ENCODE results near the gene UGT1A8. TPM values are rescaled to one million over a fixed set of nuclear protein-coding genes. Genes with fewer than 3 reads are reported as not detected.

Gene UGT1A8
- total and polyA plus RNA-seq, 9 of the 15 experiments (the other 6 are each of a cell fraction or from before 2014, with no cell fraction given): 0.04 TPM; not detected in 8

DNA sequence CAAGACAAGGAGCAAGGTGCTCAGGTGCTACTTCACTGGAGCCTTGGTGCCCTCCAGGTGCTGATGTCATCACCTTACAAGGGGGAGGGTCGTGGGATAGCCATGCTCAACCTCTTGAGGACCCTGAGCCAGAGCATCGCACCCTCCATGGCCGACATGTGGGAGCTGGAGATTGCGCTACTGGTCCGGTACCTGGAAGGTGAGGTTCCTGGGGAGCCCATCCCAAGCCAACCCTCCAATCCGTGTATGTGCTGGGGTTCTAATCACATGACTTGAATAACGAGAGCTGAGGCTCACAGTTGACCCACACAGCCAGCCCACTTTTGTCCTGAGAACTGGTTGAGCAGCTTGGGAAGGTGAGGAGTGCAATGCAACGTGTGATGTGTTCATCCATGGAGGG, 186.6 kb downstream of the UGT1A8 start:
- H3K9me1 ChIP-seq (ENCODE audit: control insufficient read depth, insufficient read depth, low read length): no peaks in the 10 kb centered on the region
- no peak for ATAC-seq
- H3K79me2 ChIP-seq (ENCODE audit: control insufficient read depth, insufficient read depth, low read length): no peaks in the 10 kb centered on the region
- FAIRE-seq: no peak
- H3K27ac ChIP-seq (ENCODE audit: extremely low read depth, low read depth, low read length): no peak overlapping the region
- H2AFZ ChIP-seq (ENCODE audit: low read depth, low read length): no peak overlapping the region
- H3K9me3 ChIP-seq (replicated peaks; ENCODE audit: control insufficient read depth, insufficient read depth, low read depth, low read length): no peaks in the 10 kb centered on the region
- ChIA-PET CTCF (ENCODE audit: low intra/inter-chr PET ratio) (no interaction called here), POLR2A (no interaction called here)
- no peak overlapping the region for H3K9ac ChIP-seq (ENCODE audit: insufficient read depth in 1 of 2, low read depth in 2 of 2, low read length in 2 of 2)
- no peak overlapping the region for H3K4me3 ChIP-seq
- H3K4me1 ChIP-seq (replicated peaks in 1 of 2; ENCODE audit: control insufficient read depth in 2 of 2, insufficient read depth in 2 of 2, low read length in 2 of 2): no peaks in the 10 kb centered on the region; a peak in 1 of 5 replicates
- peaks cover 0 to 24% of the 10 kb centered on the region in 2 experiments; a peak in 2 of 5 replicates for H3K27me3 ChIP-seq (ENCODE audit: control insufficient read depth in 2 of 2, insufficient read depth in 2 of 2, low read length in 2 of 2)
- no peaks in the 10 kb centered on the region for H4K20me1 ChIP-seq (replicated peaks; ENCODE audit: control insufficient read depth, insufficient read depth, low read length)
- in situ Hi-C loops (cut with MboI) (no loop called here), intact Hi-C loops (cut with micrococcal nuclease) (no loop called here)
- TF ChIP-seq, protein P1, sequence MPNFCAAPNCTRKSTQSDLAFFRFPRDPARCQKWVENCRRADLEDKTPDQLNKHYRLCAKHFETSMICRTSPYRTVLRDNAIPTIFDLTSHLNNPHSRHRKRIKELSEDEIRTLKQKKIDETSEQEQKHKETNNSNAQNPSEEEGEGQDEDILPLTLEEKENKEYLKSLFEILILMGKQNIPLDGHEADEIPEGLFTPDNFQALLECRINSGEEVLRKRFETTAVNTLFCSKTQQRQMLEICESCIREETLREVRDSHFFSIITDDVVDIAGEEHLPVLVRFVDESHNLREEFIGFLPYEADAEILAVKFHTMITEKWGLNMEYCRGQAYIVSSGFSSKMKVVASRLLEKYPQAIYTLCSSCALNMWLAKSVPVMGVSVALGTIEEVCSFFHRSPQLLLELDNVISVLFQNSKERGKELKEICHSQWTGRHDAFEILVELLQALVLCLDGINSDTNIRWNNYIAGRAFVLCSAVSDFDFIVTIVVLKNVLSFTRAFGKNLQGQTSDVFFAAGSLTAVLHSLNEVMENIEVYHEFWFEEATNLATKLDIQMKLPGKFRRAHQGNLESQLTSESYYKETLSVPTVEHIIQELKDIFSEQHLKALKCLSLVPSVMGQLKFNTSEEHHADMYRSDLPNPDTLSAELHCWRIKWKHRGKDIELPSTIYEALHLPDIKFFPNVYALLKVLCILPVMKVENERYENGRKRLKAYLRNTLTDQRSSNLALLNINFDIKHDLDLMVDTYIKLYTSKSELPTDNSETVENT (CRISPR knock-in tag; IDR thresholded peaks at IDR 0.05): no peak
- TF ChIP-seq TFE3 (CRISPR knock-in tag; IDR thresholded peaks at IDR 0.05): 0 out of 2 replicates have a peak, but pooled peaks have one; percentile 7
- no peak overlapping the region for H3K4me2 ChIP-seq (ENCODE audit: insufficient read depth, low read length)
- no peak for DNase-seq (ENCODE audit: extremely low read depth in 1 of 4, low spot score in 3 of 4)
- H3K36me3 ChIP-seq (ENCODE audit: control insufficient read depth, insufficient read depth, low read length): no peaks in the 10 kb centered on the region
- BruUV-seq (replicated peaks): no TSS peak
- WGBS (ENCODE audit: insufficient coverage, low coverage, missing lambda C conversion rate): 0% methylated on average over 8 of the region's 8 CpGs
